HEK293T (cell line): ENCODE data around the gene EIF4E2.

ENCODE experiments used
- CTCF ChIA-PET: fragments of 350-600 bp; formaldehyde crosslinking; extraction: SDS; loops from one replicate; lab custom pipeline; 2021; ENCODE audit warnings: antibody characterized with exemption, inconsistent platforms; lab: Yijun Ruan, JAX
- POLR2A ChIA-PET: fragments of 350-600 bp; formaldehyde crosslinking; extraction: SDS; loops from one replicate; lab custom pipeline; 2020; ENCODE audit warnings: antibody characterized with exemption, inconsistent platforms; lab: Yijun Ruan, JAX
- DNase-seq: peaks from one replicate; pipeline ENCODE4 v3.0.0; 2012; ENCODE audit warnings: mixed read lengths; ENCODE audit errors: extremely low spot score
- ARNT ChIP-seq: fragments of 450-650 bp; IDR thresholded peaks from 2 replicates; pipeline ENCODE4 v1.6.1; 2017; ENCODE audit warnings: mild to moderate bottlenecking
- BHLHE40 ChIP-seq: fragments of 450-650 bp; IDR thresholded peaks from 2 replicates; pipeline ENCODE4 v1.6.1; 2016; ENCODE audit warnings: mild to moderate bottlenecking, moderate library complexity, borderline replicate concordance
- CTBP1 ChIP-seq: fragments of 450-650 bp; IDR thresholded peaks from 2 replicates; pipeline ENCODE4 v1.6.1; 2016; ENCODE audit warnings: borderline replicate concordance
- ELF4 ChIP-seq: fragments of 450-650 bp; IDR thresholded peaks from 2 replicates; pipeline ENCODE4 v1.6.1; 2017; ENCODE audit warnings: antibody characterized with exemption
- FOXA1 ChIP-seq: fragments of 450-650 bp; IDR thresholded peaks from 2 replicates; pipeline ENCODE4 v1.6.1; 2016; ENCODE audit warnings: mild to moderate bottlenecking
- FOXK2 ChIP-seq: fragments of 450-650 bp; IDR thresholded peaks from 2 replicates; pipeline ENCODE4 v1.6.1; 2016; ENCODE audit warnings: mild to moderate bottlenecking
- FOXM1 ChIP-seq: fragments of 450-650 bp; IDR thresholded peaks from 2 replicates; pipeline ENCODE4 v1.6.1; 2017; ENCODE audit warnings: mild to moderate bottlenecking, borderline replicate concordance
- HDGF ChIP-seq: fragments of 450-650 bp; IDR thresholded peaks from 2 replicates; pipeline ENCODE4 v1.6.1; 2017; ENCODE audit warnings: antibody characterized with exemption, borderline replicate concordance
- L3MBTL2 ChIP-seq: fragments of 450-650 bp; conservative IDR thresholded peaks from 2 replicates; pipeline ENCODE4 v1.6.1; 2016; ENCODE audit warnings: mild to moderate bottlenecking
- LEF1 ChIP-seq: fragments of 450-650 bp; IDR thresholded peaks from 2 replicates; pipeline ENCODE4 v1.6.1; 2017; ENCODE audit warnings: mild to moderate bottlenecking, borderline replicate concordance
- NFRKB ChIP-seq: fragments of 450-650 bp; IDR thresholded peaks from 2 replicates; pipeline ENCODE4 v1.6.1; 2016; ENCODE audit warnings: mild to moderate bottlenecking, moderate library complexity
- PKNOX1 ChIP-seq: fragments of 450-650 bp; IDR thresholded peaks from 2 replicates; pipeline ENCODE4 v1.6.1; 2016
- SP1 ChIP-seq: fragments of 450-650 bp; IDR thresholded peaks from 2 replicates; pipeline ENCODE4 v1.6.1; 2017
- SUZ12 ChIP-seq: fragments of 450-650 bp; IDR thresholded peaks from 2 replicates; pipeline ENCODE4 v1.6.1; 2016; ENCODE audit warnings: mild to moderate bottlenecking
- TARDBP ChIP-seq: fragments of 450-650 bp; IDR thresholded peaks from 2 replicates; pipeline ENCODE4 v1.6.1; 2016
- ZNF384 ChIP-seq: fragments of 450-650 bp; IDR thresholded peaks from 2 replicates; pipeline ENCODE4 v1.6.1; 2016

The EIF4E2 gene

GRCh38 chr2:232521098-232521497 is 29.4 kb upstream of the EIF4E2 start:
- POLR2A ChIA-PET = no interaction called here
- CTCF ChIA-PET = interaction anchor here (0.6 to 0.9 kb wide), 4 partner anchors 44 to 177 kb away, joined by 3 read pairs; no protein-coding TSS in a partner anchor
- no peak for TF ChIP-seq FOXA1
- DNase-seq = no peak

GRCh38 chr2:232521959-232522622 is 28.4 kb upstream of the EIF4E2 start:
- CTCF ChIA-PET = interaction anchor here (0.6 to 1.6 kb wide), 6 partner anchors 17 to 621 kb away, joined by 3 to 5 read pairs (median 3); partner anchors contain the start of gene CHRNG
- TF ChIP-seq PKNOX1 = no peak
- POLR2A ChIA-PET = no interaction called here
- peak; percentile 82 for DNase-seq

GRCh38 chr2:232522623-232523401 is 27.7 kb upstream of the EIF4E2 start:
- ChIA-PET CTCF (interaction anchor here (0.6 to 1.6 kb wide), 9 partner anchors 9 to 672 kb away, joined by 3 to 5 read pairs (median 3); partner anchors contain the start of gene CHRNG), POLR2A (interaction anchor here (2.1 kb wide), 1 partner anchor 28 kb away, joined by 8 read pairs; the partner anchor contains the start of genes EIF4E2 and TIGD1)
- DNase-seq = no peak

GRCh38 chr2:232523402-232523681 is 27.1 kb upstream of the EIF4E2 start:
- ChIA-PET CTCF (interaction anchor here (0.6 to 1.4 kb wide), 6 partner anchors 9 to 673 kb away, joined by 3 to 4 read pairs (median 3); no protein-coding TSS in a partner anchor), POLR2A (interaction anchor here (2.1 kb wide), 1 partner anchor 27 kb away, joined by 8 read pairs; the partner anchor contains the start of genes EIF4E2 and TIGD1)
- no peak for DNase-seq
- no peak for TF ChIP-seq ZNF384
- TF ChIP-seq NFRKB = no peak
- TF ChIP-seq FOXK2 = no peak
- TF ChIP-seq TARDBP = no peak
- TF ChIP-seq L3MBTL2 = no peak
- no peak for TF ChIP-seq CTBP1
- no peak for TF ChIP-seq SP1
- no peak for TF ChIP-seq BHLHE40
- TF ChIP-seq LEF1 = no peak
- no peak for TF ChIP-seq SUZ12
- TF ChIP-seq ARNT = no peak
- TF ChIP-seq FOXM1 = no peak
- TF ChIP-seq ELF4 = no peak

More at GRCh38 chr2:232522623-232523401, 27.7 kb upstream of the EIF4E2 start:
- TF ChIP-seq CTBP1 (no peak), NFRKB (no peak), ARNT (no peak), FOXM1 (no peak), SUZ12 (no peak), FOXK2 (no peak), FOXA1 (no peak), LEF1 (no peak), PKNOX1 (no peak), ELF4 (no peak), ZNF384 (no peak), SP1 (no peak), HDGF (no peak), L3MBTL2 (no peak)

GRCh38 chr2:232523682-232524597 is 26.5 kb upstream of the EIF4E2 start:
- POLR2A ChIA-PET = interaction anchor here (2.1 kb wide), 1 partner anchor 27 kb away, joined by 8 read pairs; the partner anchor contains the start of genes EIF4E2 and TIGD1
- CTCF ChIA-PET = interaction anchor here (0.6 to 1.4 kb wide), 10 partner anchors 8 to 674 kb away, joined by 3 to 4 read pairs (median 3); no protein-coding TSS in a partner anchor
- TF ChIP-seq ARNT (no peak), TARDBP (no peak), HDGF (no peak), FOXK2 (no peak), PKNOX1 (no peak), L3MBTL2 (no peak), BHLHE40 (no peak), ZNF384 (no peak), NFRKB (no peak), FOXM1 (no peak), LEF1 (no peak), ELF4 (no peak), FOXA1 (no peak), SUZ12 (no peak), CTBP1 (no peak)
- peak; percentile 75 for DNase-seq
